K562 (cell line): ENCODE measurements around the gene ZNF891. TPM values are rescaled to one million over a fixed set of nuclear protein-coding genes. Genes with fewer than 3 reads are reported as not detected.

Experiments used
- CBX1 ChIP-seq: sonication (generic); IDR thresholded peaks from 2 replicates; pipeline ENCODE4 v1.6.1; 2016; ENCODE audit warnings: antibody characterized with exemption, low read depth, mild to moderate bottlenecking
- CREB5 ChIP-seq: fragments of 250-450 bp; sonication (Bioruptor Pico); IDR thresholded peaks from 2 replicates; pipeline ENCODE4 v1.5.0; 2020; ENCODE audit warnings: mild to moderate bottlenecking
- ETS1 ChIP-seq: conservative IDR thresholded peaks from 2 replicates; pipeline ENCODE4 v1.6.1; 2011; ENCODE audit warnings: low read depth, mild to moderate bottlenecking, low read length; ENCODE audit not compliant: control insufficient read depth
- HSF4 ChIP-seq: fragments of 250-450 bp; sonication (Bioruptor Pico); IDR thresholded peaks from 2 replicates; pipeline ENCODE4 v2.1.2; 2022; ENCODE audit warnings: mild to moderate bottlenecking, moderate library complexity, borderline replicate concordance
- KLF13 ChIP-seq: fragments of 450-650 bp; IDR thresholded peaks from 2 replicates; pipeline ENCODE4 v1.6.1; 2016; ENCODE audit warnings: missing genetic modification characterization, low read depth, mild to moderate bottlenecking, missing compliant biosample characterization, moderate library complexity, borderline replicate concordance
- MTA3 ChIP-seq: fragments of 450-650 bp; formaldehyde crosslinking; IDR thresholded peaks from 2 replicates; pipeline ENCODE4 v1.6.1; 2017; ENCODE audit warnings: mild to moderate bottlenecking, borderline replicate concordance
- MYNN ChIP-seq, 2 experiments: sonication (generic); formaldehyde crosslinking in 1 of 2; IDR thresholded peaks; 2 replicates each; pipeline versions ENCODE4 v1.5.0 to v1.6.1; 2016 to 2020; ENCODE audit warnings: antibody characterized with exemption in 1 of 2, missing genetic modification reagents in 1 of 2
- NFXL1 ChIP-seq: fragments of 450-650 bp; formaldehyde crosslinking; IDR thresholded peaks from 2 replicates; pipeline ENCODE4 v1.4.0; 2021; ENCODE audit warnings: mild to moderate bottlenecking
- POLR3A ChIP-seq: IDR thresholded peaks from 2 replicates; pipeline ENCODE4 v1.6.1; 2011; ENCODE audit warnings: borderline replicate concordance, mild to moderate bottlenecking, moderate library complexity; ENCODE audit not compliant: insufficient read length, insufficient read depth; ENCODE audit errors: extremely low read depth
- PRMT5 ChIP-seq: sonication (generic); formaldehyde crosslinking; IDR thresholded peaks from 2 replicates; pipeline ENCODE4 v1.5.0; 2020; ENCODE audit warnings: missing genetic modification reagents
- PTRF ChIP-seq: fragments of 450-650 bp; IDR thresholded peaks from 2 replicates; pipeline ENCODE4 v1.6.1; 2016; ENCODE audit warnings: mild to moderate bottlenecking, missing genetic modification characterization, missing compliant biosample characterization
- RBM17 ChIP-seq: fragments of 200-400 bp; formaldehyde crosslinking; IDR thresholded peaks from 2 replicates; pipeline ENCODE4 v1.6.1; 2017; ENCODE audit warnings: low read depth, mild to moderate bottlenecking, low read length, borderline replicate concordance
- RFX1 ChIP-seq: fragments of 450-650 bp; IDR thresholded peaks from 2 replicates; pipeline ENCODE4 v1.6.1; 2016; ENCODE audit warnings: mild to moderate bottlenecking, moderate library complexity
- SIRT6 ChIP-seq: IDR thresholded peaks from one replicate; pipeline ENCODE4 v1.6.1; 2012; ENCODE audit warnings: low read depth, mild to moderate bottlenecking, control low read depth, inconsistent platforms, low read length, moderate library complexity
- SOX6 ChIP-seq: fragments of 450-650 bp; IDR thresholded peaks from 2 replicates; pipeline ENCODE4 v1.6.1; 2014; ENCODE audit warnings: mild to moderate bottlenecking
- TRIM25 ChIP-seq: fragments of 450-650 bp; IDR thresholded peaks from 2 replicates; pipeline ENCODE4 v1.7.0; 2016; ENCODE audit warnings: borderline replicate concordance
- ZBTB7A ChIP-seq: IDR thresholded peaks from 2 replicates; pipeline ENCODE4 v1.6.1; 2011; ENCODE audit warnings: low read depth, mild to moderate bottlenecking, low read length, moderate library complexity, borderline replicate concordance; ENCODE audit not compliant: control insufficient read depth
- ZMIZ1 ChIP-seq, 2 experiments: fragments of 150-350 bp in 1 of 2; IDR thresholded peaks; 2 replicates each; pipeline ENCODE4 v1.6.1; 2012 to 2016; ENCODE audit warnings: low read depth in 2 of 2, low read length in 2 of 2, mild to moderate bottlenecking in 1 of 2, moderate library complexity in 1 of 2
- ZNF75A ChIP-seq: fragments of 450-650 bp; formaldehyde crosslinking; IDR thresholded peaks from 2 replicates; pipeline ENCODE4 v1.4.0; 2020; ENCODE audit warnings: mild to moderate bottlenecking
- polyA plus RNA-seq, 8 experiments: library from polyadenylated mRNA; depleted of rRNA in 4 of 8; stranded (reverse) in 5 of 8; unstranded in 3 of 8; fragments of >200 nt; fragmentation: Nextera tagmentation in 2 of 8; fragmentation: Illumina TruSeq in 1 of 8; extraction: Ambion mirVana in 2 of 8; extraction: Trizol in 1 of 8; gene quantifications; 2 replicates each; pipeline versions ENCODE4 v1.2.1 to v1.2.3, GENCODE V29; 2011 to 2014; ENCODE audit warnings: inconsistent platforms in 1 of 8, missing spikeins in 1 of 8
- total RNA-seq, 7 experiments: library from RNA; depleted of rRNA in 6 of 7; stranded (reverse); fragments of >200 nt in 6 of 7; fragmentation: Illumina TruSeq in 2 of 7; extraction: Trizol in 2 of 7; gene quantifications; 2 replicates each; pipeline versions ENCODE4 v1.2.1 to v1.2.3, GENCODE V29; 2011 to 2021; ENCODE audit warnings: low replicate concordance in 1 of 7

The ZNF891 gene
- total and polyA plus RNA-seq, 9 of the 15 experiments (the other 6 are each of a cell fraction or from before 2014, with no cell fraction given) = 0.41 to 2.0 (median 1.3) TPM

GRCh38 chr12:133058203-133059113 lies 71.6 kb downstream of the ZNF891 start (continued):
- TF ChIP-seq ZMIZ1 (IDR thresholded peaks at IDR 0.05; ENCODE audit: low read depth in 2 of 2, low read length in 2 of 2) (no peak), RBM17 (no peak), ZBTB7A (no peak), TRIM25 (no peak), HSF4 (no peak), SOX6 (no peak), CREB5 (CRISPR knock-in tag) (no peak), KLF13 (tag) (no peak), ZNF75A (CRISPR knock-in tag) (peak; percentile 92), PTRF (tag) (no peak), PRMT5 (CRISPR knock-in tag) (no peak), MTA3 (0 out of 2 replicates have a peak, but pooled peaks have one; percentile 33), SIRT6 (no peak), POLR3A (no peak), RFX1 (no peak), NFXL1 (CRISPR knock-in tag) (no peak), ETS1 (peak; percentile 54), MYNN (IDR thresholded peaks at IDR 0.05) (no peak), MYNN (CRISPR knock-in tag; IDR thresholded peaks at IDR 0.05) (no peak), CBX1 (peak; percentile 15; the same call in 1 of the 2 replicates)
